ENCODE results near the gene TOMM40L. TPM values are rescaled to one million over a fixed set of nuclear protein-coding genes. Genes with fewer than 3 reads are reported as not detected.

TOMM40L gene
- total RNA-seq, 2 experiments from 2014 or later = 13.7 to 17.4 TPM

DNA sequence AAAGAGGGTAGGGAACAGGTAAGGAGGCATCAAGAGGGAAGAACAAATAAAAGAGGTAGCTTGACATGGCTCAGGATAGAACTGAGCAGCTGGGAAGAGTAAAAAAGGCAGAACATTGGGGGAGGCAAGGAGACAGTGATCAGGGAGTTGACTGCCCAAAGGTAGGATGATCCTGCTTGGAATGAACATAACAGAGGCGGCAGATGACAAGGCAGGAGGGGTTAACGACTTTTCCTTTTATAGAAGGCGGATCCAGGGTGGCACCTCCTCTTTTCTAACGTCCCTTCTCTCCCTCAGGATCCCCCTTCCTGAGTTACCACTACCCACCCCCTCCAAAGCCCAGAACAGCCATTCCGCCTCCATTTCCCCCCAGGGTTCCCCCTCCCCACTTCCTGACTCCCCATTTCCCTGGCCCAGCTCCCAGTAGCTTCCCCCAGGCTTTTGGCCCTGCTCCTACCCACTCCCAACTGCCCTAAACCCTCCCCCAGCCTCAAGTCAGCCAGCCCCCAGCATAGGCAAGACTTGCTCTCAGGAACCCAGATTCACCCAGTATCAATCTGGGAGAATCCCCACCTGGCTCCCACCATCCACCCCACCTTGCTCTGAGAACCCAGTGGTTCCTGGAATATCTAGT, 26.2 kb upstream of the TOMM40L start:
- peak overlapping the region; percentile 76 for H3K4me3 Mint-ChIP-seq
- DNase-seq = no peak
- H3K36me3 Mint-ChIP-seq = peaks cover 9% of the 10 kb centered on the region
- H3K4me1 Mint-ChIP-seq = peaks cover 63% of the 10 kb centered on the region
- H3K27ac Mint-ChIP-seq = peak overlapping the region; percentile 97
- no peaks in the 10 kb centered on the region for H3K27me3 Mint-ChIP-seq
- no peaks in the 10 kb centered on the region for H3K9me3 Mint-ChIP-seq
- POLR2A ChIA-PET = interaction anchor here (1.4 kb wide), 2 partner anchors 26 to 34 kb away, joined by 6 to 8 read pairs; partner anchors contain the start of genes PPOX and TOMM40L
- ATAC-seq (ENCODE audit: low read depth) = no peak

DNA sequence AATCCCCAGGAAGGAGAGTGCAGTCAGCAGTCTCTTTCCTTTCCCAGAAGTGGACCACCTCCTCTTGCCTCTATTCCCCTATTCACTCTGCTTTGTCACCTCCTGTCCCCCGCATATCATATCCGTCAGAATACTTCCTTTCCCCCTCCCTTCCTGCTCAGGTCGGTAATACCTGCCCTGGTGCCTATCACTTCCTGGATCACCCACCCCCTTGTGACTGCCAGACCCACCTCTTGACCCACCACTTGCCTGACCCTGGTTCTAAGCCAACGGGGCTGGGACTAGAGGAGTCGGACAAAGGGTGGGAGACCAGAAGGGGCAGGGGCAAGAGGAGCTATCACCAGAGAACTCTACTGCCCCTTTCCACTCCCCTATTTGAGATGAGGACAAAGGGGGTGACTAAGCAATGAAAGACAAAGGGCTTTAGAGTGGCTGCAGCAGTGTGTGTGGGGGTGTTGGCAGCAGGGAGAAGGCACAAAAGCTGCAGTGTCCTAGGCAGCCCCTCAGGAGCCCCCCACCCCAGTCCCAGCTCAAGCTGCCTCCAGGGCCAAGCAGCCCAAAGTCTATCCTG, 25.4 kb upstream of the TOMM40L start:
- POLR2A ChIA-PET = interaction anchor here (0.6 to 4.9 kb wide), 6 partner anchors 9 to 105 kb away, joined by 3 to 53 read pairs (median 7); partner anchors contain the start of gene TOMM40L
- peaks cover 13% of the 10 kb centered on the region for H3K36me3 Mint-ChIP-seq
- no peaks in the 10 kb centered on the region for H3K9me3 Mint-ChIP-seq
- peak overlapping the region; percentile 97 for H3K27ac Mint-ChIP-seq
- DNase-seq (no peak), ATAC-seq (ENCODE audit: low read depth) (peak; percentile 14)
- peaks cover 62% of the 10 kb centered on the region for H3K4me1 Mint-ChIP-seq
- H3K27me3 Mint-ChIP-seq = no peaks in the 10 kb centered on the region
- H3K4me3 Mint-ChIP-seq = peak overlapping the region; percentile 76

DNA sequence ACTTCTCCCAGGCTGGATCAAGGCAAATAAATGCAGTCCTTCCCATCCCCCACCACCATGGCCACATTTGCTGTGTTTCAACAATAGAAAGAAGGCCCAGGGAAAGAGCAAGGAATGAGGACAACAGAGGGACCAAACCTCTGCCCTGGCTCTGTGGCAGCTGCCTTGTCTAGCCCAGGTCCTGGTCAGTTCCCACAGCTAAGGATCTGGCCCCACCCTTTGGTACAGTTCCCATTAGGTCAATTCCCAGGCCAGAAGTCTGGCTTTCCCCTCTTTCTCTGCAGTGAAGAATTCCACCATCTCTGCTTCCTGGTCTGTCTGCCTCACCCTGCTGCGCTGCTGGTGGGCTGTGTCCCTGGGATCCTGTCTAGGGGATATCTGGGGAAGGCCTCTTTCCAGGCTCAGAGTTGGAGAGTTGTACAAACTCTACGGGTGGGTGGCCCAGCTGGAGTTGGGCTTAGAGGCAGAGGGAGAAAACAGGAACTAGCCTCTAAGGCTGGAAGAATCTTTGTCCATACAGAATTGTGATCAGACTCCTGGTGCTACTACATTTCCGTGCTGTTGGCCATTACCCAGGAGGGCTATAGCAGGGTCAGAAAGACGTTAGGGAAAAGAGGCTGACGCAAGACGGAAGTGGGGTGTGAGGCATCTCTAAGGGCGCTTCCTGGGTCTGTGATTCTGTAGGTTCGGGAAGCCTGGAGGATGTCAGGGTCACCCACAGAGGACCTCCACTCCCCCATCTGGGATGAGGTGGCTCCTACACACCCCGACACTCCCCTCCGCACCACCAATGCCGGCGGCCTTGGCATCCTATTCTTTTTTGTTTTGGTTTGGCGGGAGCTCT, 24.6 kb upstream of the TOMM40L start:
- peaks cover 17% of the 10 kb centered on the region for H3K36me3 Mint-ChIP-seq
- peaks cover 60% of the 10 kb centered on the region for H3K4me1 Mint-ChIP-seq
- DNase-seq = no peak
- H3K27me3 Mint-ChIP-seq = no peaks in the 10 kb centered on the region
- peak overlapping the region; percentile 97 for H3K27ac Mint-ChIP-seq
- H3K9me3 Mint-ChIP-seq = no peaks in the 10 kb centered on the region
- peak overlapping the region; percentile 96 for H3K4me3 Mint-ChIP-seq
- POLR2A ChIA-PET = interaction anchor here (0.7 to 4.9 kb wide), 21 partner anchors 8 to 189 kb away, joined by 3 to 53 read pairs (median 11); partner anchors contain the start of genes APOA2, B4GALT3, FCER1G and PPOX
- no peak for ATAC-seq (ENCODE audit: low read depth)

DNA sequence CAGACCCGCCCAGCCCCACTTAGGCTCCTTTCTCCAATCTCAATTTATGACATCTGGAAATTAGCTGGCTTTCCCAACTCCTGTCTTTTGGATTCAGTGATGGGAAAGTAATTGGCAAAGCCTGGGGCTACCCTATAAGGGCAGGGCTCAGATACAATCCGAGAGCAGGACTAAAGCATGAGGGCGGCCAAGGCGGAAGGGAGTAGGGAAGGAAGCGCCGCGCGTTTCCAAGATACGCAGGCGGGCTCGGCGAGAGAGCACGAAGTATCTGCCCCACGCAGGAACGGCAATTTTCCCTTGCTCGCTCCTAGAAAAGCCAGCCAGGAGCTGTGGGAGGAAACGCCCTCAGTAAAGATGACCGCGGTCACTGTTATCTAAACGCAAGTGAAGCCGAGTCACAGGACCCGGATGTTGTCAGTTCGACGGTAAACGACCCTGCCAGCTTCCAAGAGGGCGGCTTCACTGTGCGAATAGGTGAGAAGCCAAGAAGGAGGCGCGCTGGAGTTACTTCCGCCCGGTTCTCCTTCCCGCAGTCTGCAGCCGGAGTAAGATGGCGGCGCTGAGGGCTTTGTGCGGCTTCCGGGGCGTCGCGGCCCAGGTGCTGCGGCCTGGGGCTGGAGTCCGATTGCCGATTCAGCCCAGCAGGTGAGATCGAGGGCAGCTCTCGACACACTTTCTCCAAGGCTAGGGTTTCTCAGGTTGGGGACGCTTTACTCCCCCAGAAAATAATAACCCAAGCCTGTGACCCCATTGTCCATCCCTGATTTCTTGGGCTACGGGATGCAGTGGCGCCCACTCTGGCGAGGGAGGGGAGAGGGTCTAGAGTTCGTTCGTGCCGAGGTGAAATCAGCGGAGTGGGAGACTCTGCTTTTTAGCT, 23.8 kb upstream of the TOMM40L start, which contains the start of gene NDUFS2:
Gene NDUFS2, plus strand, starts transcription at position 532 of the 877 bp plus-strand sequence. Its CDS starts 19 bp downstream, at position 551.
- Mint-ChIP-seq H3K4me1 (peaks cover 61% of the 10 kb centered on the region), H3K27me3 (no peaks in the 10 kb centered on the region), H3K27ac (peak within 1 kb of the TSS; percentile 97), H3K9me3 (no peaks in the 10 kb centered on the region), H3K4me3 (peak within 1 kb of the TSS; percentile 96), H3K36me3 (peaks cover 21% of the 10 kb centered on the region)
- ATAC-seq (ENCODE audit: low read depth) (peak; percentile 99), DNase-seq (peak; percentile 86)
- POLR2A ChIA-PET = interaction anchor here (0.7 to 4.9 kb wide), 22 partner anchors 9 to 188 kb away, joined by 3 to 53 read pairs (median 10); partner anchors contain the start of genes APOA2, B4GALT3, FCER1G and PPOX

GRCh38 chr1:161206411-161207140, 19.3 kb upstream of the TOMM40L start:
- peaks cover 32% of the 10 kb centered on the region for H3K36me3 Mint-ChIP-seq
- DNase-seq (no peak), ATAC-seq (ENCODE audit: low read depth) (no peak)
- peak overlapping the region; percentile 53 for H3K27ac Mint-ChIP-seq
- POLR2A ChIA-PET = interaction anchor here (0.7 to 1.1 kb wide), 3 partner anchors 9 to 24 kb away, joined by 3 read pairs; partner anchors contain the start of gene FCER1G
- no peaks in the 10 kb centered on the region for H3K27me3 Mint-ChIP-seq
- peaks cover 45% of the 10 kb centered on the region for H3K4me1 Mint-ChIP-seq
- H3K9me3 Mint-ChIP-seq = no peaks in the 10 kb centered on the region
- H3K4me3 Mint-ChIP-seq = no peak overlapping the region

DNA sequence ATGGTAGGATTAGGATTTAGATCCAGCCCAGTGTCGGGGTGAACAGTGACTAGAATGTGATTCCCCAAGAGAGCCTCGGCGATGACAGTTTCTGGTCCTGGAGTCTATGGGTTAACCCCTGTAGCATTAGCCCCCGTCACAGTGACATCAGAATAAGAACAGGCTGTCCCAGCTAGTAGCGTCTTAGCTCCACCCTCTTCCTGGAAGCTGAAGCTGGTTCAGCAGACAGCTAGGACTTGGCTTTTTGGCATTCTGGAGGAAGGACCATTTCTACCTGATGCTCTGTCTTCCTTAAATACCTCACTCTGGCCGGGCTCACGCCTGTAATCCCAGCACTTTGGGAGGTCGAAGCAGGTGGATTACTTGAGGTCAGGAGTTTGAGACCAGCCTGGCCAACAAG, 18.7 kb upstream of the TOMM40L start:
- peaks cover 36% of the 10 kb centered on the region for H3K36me3 Mint-ChIP-seq
- no peak for DNase-seq
- peaks cover 44% of the 10 kb centered on the region for H3K4me1 Mint-ChIP-seq
- no peaks in the 10 kb centered on the region for H3K9me3 Mint-ChIP-seq
- no peak for ATAC-seq (ENCODE audit: low read depth)
- no peaks in the 10 kb centered on the region for H3K27me3 Mint-ChIP-seq
- no peak overlapping the region for H3K4me3 Mint-ChIP-seq
- H3K27ac Mint-ChIP-seq = peak overlapping the region; percentile 35
- POLR2A ChIA-PET = no interaction called here

- Mint-ChIP-seq H3K4me3 (no peak overlapping the region), H3K9me3 (no peaks in the 10 kb centered on the region), H3K27me3 (no peaks in the 10 kb centered on the region), H3K4me1 (peaks cover 42% of the 10 kb centered on the region), H3K27ac (peak overlapping the region; percentile 47), H3K36me3 (peaks cover 46% of the 10 kb centered on the region)
- peak; percentile 70 for DNase-seq
- ATAC-seq (ENCODE audit: low read depth) = peak; percentile 79
- POLR2A ChIA-PET = interaction anchor here (1.3 kb wide), 1 partner anchor 16 kb away, joined by 6 read pairs; no protein-coding TSS in a partner anchor
These were observed 16.0 kb upstream of the TOMM40L start for GRCh38 chr1:161209790-161210409.

DNA sequence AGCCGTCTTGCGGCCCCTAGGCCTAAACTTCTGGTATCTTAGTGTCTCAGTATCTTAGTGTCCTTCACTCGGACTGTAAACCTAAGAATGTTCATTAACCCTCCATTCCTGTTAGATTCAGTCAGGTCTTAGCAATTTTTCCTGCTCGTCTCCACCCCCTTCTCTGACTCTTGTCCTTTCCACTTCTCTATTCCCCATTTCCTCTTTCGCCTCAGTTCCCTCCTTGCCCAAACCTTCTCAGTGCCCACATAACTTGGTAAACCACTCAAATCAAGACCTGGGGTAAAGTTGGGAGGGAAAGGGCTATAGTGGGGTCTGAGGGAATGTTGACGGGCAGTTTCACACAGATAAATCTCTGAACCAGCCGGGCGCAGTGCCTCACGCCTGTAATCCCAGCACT, 11.5 kb upstream of the TOMM40L start:
- Mint-ChIP-seq H3K27me3 (no peaks in the 10 kb centered on the region), H3K27ac (peak overlapping the region; percentile 72), H3K9me3 (no peaks in the 10 kb centered on the region), H3K36me3 (peaks cover 35% of the 10 kb centered on the region), H3K4me1 (peaks cover 51% of the 10 kb centered on the region), H3K4me3 (peak overlapping the region; percentile 90)
- no peak for DNase-seq
- POLR2A ChIA-PET = interaction anchor here (1.3 to 2.5 kb wide), 3 partner anchors 11 to 47 kb away, joined by 3 to 17 read pairs (median 8); partner anchors contain the start of genes NDUFS2 and TOMM40L
- no peak for ATAC-seq (ENCODE audit: low read depth)

- Mint-ChIP-seq H3K27ac (peak within 1 kb of the TSS; percentile 92), H3K4me1 (peaks cover 47% of the 10 kb centered on the region), H3K4me3 (peak within 1 kb of the TSS; percentile 90), H3K36me3 (peaks cover 32% of the 10 kb centered on the region), H3K9me3 (no peaks in the 10 kb centered on the region), H3K27me3 (no peaks in the 10 kb centered on the region)
- DNase-seq = no peak
- ATAC-seq (ENCODE audit: low read depth) = peak; percentile 13
- POLR2A ChIA-PET = interaction anchor here (0.6 to 2.5 kb wide), 7 partner anchors 9 to 447 kb away, joined by 3 to 17 read pairs (median 3); partner anchors contain the start of genes NDUFS2 and TOMM40L
These were observed 10.8 kb upstream of the TOMM40L start, which contains the start of gene FCER1G for GRCh38 chr1:161215076-161215475. TSS of gene FCER1G (plus strand) at chr1:161215295. CDS start at chr1:161215322, 27 bp downstream.

- Mint-ChIP-seq H3K4me3 (peak overlapping the region; percentile 81), H3K27ac (peak overlapping the region; percentile 89), H3K36me3 (peaks cover 26% of the 10 kb centered on the region), H3K9me3 (no peaks in the 10 kb centered on the region), H3K27me3 (no peaks in the 10 kb centered on the region), H3K4me1 (peaks cover 54% of the 10 kb centered on the region)
- POLR2A ChIA-PET = interaction anchor here (0.7 to 1.1 kb wide), 5 partner anchors 11 to 28 kb away, joined by 3 read pairs; partner anchors contain the start of gene ADAMTS4
- peak; percentile 31 for ATAC-seq (ENCODE audit: low read depth)
- no peak for DNase-seq
These were observed 8.7 kb upstream of the TOMM40L start for GRCh38 chr1:161216945-161217712.
